GM12801 (cell line): ENCODE measurements around the gene MT1A.

Experiments used
- TF ChIP-seq, protein P1 (sequence below): IDR thresholded peaks from one replicate; pipeline ENCODE4 v1.5.1; 2011; ENCODE audit warnings: control low read depth; ENCODE audit not compliant: insufficient read length; ENCODE audit errors: extremely low read depth

The MT1A gene

DNA sequence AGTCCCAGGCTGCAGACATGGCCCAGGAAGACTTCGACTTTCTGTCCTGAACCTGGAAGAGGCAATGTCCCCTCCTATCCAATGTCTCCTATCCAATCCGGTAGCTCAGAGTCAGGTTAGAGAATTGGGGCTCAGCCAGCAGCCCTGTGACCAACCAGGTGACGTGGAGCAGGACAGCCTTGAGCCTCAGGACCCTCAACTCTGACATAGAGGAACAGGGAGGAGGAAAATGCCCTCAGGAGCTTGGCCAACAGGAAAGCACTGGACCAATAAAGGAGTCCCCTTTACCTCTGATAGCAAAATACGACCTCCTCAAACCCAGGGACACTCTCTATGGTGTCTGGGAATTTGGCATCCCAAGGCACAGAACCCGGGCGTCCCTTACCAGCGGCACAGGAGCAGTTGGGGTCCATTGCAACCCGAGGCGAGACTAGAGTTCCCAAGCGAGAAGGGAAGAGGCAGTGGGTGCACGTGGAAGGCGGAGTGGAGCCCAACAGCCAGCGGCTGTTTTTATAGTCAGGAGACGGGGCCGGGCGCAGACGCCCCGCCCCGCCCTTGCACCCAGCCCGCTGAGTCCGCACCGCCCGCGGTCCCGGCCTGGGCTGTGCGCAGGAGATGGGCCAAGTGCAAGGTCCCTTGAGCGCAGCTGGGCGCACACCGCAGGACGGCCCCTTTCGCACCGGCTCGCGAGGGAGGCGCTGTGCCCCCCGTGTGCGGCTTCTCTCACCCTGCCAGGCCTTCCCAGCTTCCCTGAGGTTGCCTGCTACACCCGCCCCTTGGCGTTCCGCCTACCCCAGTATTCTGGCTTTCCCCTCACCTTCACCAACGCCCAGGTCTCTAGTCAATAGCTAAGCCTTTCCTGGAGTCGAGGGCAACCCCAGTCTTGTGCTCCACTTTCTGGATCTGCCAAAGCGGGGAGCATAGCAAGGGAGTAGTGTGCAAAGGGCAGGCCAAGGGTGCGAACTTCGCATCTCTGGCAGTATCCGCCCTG is 29.4 kb downstream of the MT1A start, which contains the start of gene MT1G:
TSS of gene MT1G (minus strand) at position 485 of the 991 bp plus-strand sequence. CDS start at position 413, 72 bp downstream.
- TF ChIP-seq, protein P1, sequence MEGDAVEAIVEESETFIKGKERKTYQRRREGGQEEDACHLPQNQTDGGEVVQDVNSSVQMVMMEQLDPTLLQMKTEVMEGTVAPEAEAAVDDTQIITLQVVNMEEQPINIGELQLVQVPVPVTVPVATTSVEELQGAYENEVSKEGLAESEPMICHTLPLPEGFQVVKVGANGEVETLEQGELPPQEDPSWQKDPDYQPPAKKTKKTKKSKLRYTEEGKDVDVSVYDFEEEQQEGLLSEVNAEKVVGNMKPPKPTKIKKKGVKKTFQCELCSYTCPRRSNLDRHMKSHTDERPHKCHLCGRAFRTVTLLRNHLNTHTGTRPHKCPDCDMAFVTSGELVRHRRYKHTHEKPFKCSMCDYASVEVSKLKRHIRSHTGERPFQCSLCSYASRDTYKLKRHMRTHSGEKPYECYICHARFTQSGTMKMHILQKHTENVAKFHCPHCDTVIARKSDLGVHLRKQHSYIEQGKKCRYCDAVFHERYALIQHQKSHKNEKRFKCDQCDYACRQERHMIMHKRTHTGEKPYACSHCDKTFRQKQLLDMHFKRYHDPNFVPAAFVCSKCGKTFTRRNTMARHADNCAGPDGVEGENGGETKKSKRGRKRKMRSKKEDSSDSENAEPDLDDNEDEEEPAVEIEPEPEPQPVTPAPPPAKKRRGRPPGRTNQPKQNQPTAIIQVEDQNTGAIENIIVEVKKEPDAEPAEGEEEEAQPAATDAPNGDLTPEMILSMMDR, result no peak

DNA sequence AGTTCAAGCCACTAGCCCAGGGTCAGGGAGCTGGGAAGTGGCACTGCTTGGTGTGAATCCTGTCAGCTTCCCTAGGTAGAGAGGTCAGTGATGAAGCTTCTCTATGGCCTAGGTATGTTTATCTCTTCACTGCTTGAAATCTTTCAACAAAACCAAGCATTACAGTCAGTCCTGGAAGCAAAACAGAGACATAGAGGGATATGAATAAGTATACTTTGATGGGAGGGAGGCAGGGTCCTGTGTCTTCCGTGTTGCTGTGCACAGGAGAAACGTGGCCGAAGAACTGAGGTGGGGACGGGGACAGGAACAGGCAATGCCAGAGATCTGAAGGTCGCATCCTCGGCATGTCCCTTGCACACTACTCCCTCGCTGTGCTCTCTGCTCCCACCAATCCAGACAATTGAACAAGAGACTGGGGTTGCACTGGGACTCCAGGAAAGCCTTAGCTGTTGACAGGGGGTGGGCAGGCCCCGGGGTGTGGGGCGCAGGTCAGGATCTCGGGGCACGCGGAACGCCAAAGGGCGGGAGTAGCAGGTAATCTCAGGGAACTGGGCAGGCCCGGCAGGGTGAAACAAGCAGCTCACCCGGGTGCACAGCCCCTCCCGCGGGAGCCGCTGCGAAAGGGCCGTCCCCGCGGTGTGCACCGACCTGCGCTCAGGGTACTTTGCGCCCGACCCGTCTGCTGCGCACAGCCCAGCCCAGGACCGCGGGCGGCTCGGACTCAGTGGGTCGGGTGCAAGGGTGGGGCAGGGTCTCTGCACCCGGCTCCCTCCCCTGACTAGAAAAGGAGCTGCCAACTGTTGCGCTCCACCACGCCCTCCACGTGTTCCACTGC is 30.8 kb downstream of the MT1A start, which contains the start of gene MT1H:
TSS of gene MT1H (plus strand) at position 810 of the 835 bp plus-strand sequence. CDS start 71 bp downstream, outside the sequence.
- TF ChIP-seq, protein P1, result no peak

DNA sequence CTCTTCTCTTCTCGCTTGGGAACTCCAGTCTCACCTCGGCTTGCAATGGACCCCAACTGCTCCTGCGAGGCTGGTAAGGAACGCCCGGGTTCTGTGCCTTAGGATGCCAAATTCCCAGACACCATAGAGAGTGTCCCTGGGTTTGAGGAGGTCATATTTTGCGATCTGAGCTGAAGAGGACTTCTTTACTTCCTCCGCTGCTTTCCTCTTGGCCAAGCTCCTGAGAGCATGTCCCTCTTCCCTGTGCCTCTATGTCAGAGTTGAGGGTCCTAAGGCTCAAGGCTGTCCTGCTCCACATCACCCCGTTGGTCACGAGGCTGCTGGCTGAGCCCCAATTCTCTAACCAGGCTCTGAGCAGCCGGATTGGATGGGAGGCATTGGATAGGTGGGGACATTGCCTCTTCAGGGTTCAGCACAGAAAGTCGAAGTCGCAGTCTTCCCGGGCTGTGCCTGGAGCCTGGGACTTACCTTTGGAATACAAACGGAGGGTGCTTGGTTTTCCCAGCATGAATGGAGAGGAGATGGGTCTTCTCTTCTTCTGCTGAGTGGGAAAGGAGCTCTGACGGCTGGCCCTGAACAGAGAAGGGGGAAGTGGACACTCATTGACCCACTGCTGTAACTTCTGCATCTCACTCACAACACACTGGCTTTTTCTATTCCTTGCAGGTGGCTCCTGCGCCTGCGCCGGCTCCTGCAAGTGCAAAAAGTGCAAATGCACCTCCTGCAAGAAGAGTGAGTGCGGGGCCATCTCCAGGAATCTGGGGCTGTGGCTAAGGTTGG is 31.6 kb downstream of the MT1A start:
- TF ChIP-seq, protein P1, result no peak

DNA sequence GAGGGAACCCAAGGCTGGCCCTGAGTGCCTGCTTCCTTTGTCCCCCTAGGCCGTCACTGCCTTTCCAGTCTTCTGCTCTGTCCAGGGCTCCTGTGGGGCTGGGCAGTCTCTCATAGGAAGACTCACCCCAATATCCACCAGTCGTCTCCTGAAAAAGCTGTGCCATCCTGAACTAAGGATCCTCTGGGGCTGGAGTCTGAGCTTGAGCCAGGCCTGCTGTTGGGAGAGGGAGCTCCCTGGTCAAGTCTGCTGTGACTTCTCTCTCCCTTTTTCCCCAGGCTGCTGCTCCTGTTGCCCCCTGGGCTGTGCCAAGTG is 32.1 kb downstream of the MT1A start:
- TF ChIP-seq, protein P1, result no peak

DNA sequence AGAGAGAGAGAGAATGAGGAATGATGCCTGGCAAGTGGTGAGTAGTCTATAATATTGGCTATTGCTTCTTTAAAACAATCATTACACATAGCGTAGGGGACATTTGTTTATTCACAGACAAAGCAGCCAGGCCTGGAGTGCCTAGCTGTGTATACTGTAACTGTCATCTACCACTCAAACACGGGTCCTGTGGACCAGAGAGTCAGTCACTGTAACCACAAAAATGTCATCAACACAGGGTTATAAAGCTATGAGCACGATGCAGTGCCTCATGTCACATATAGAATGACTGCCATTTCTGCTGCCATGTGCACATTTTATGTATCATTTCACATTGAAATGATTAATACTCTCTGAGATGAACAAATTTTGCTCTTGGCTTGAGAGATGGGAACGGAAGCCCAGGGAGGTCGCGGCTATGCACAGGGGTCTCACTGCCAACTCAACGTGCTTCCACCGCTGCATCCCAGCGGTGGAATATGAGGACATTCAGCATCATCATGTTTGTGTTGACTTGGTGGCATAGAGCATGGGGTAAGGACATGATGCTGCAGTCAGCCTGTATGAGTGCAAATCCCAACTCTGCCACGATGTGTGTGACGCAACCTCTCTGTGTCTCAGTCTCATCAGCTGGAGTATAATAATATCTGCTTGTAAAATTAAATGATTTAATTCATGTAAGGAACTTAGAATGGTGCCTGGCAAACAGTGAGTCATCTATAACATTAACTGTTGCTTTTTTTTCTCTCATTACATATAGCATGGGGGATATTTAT is 34.5 kb downstream of the MT1A start:
- TF ChIP-seq, protein P1, result no peak

DNA sequence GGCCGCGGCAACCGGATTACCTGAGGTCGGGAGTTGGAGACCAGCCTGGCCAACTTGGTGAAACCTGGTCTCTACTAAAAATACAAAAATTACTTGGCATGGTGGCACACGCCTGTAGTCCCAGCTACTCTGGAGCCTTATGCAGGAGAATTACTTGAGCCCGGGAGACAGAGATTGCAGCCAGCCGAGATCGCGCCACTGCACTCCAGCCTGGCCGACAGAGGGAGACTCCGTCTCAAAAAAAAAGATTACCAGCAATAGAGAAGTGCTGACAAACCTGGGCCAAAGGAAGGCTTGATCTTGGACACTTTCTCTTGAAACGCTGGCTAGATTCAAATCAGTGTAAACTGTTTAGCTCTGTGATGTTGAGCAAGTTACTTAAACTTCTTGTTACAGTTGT is 35.5 kb downstream of the MT1A start:
- TF ChIP-seq, protein P1, result no peak
